ENCODE results near the gene NTF3. TPM values are rescaled to one million over a fixed set of nuclear protein-coding genes. Genes with fewer than 3 reads are reported as not detected.

NTF3 gene
- total RNA-seq, 4 donors from 2014 or later: 0.80 to 2.9 (median 1.3) TPM

DNA sequence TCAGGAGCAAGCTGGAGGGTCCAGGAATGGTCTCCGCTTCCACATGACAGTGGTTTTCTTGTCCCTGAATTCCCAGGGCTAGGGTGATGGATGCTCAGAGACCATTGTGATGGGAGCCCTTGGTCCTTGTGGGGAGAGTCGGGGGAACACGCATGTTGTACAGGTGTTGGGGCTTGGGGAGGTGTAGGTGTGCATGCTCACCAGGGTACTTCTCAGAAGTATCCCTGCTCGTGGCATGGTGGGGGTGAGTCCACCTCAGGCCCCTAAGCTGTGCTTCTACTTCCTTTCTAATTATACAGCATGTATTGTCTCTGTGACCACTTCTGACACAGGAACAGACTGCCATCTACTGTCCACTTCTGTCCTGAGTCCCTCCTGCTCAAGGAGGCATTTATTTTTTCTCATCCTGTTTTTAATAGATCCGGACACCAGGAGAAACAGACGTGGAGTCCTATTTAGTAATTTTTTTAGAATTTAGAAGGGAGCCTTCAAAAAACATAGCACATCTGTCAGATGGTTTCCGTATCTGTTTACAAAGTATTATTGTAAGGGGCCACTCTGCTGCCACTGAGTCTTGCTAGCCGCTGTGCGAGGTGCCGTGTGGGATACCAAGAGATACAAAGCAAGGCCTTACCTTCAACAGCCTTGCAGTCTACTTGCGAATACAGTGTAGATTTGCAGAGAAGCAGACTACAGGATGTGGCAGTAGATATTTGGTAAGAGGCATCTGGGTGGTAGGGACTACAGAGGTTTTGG, 10.5 kb downstream of the NTF3 start:
- WGBS: 67% methylated on average over 10 of the region's 11 CpGs
- Histone ChIP-seq H3K36me3 (no peaks in the 10 kb centered on the region), H3K27ac (no peak overlapping the region), H3K9me3 (no peaks in the 10 kb centered on the region), H3K27me3 (peaks cover 38% of the 10 kb centered on the region), H3K4me1 (no peaks in the 10 kb centered on the region), H3K4me3 (no peak overlapping the region)
- no peak for DNase-seq (ENCODE audit: low spot score in 2 of 2)
- TF ChIP-seq, protein P1, sequence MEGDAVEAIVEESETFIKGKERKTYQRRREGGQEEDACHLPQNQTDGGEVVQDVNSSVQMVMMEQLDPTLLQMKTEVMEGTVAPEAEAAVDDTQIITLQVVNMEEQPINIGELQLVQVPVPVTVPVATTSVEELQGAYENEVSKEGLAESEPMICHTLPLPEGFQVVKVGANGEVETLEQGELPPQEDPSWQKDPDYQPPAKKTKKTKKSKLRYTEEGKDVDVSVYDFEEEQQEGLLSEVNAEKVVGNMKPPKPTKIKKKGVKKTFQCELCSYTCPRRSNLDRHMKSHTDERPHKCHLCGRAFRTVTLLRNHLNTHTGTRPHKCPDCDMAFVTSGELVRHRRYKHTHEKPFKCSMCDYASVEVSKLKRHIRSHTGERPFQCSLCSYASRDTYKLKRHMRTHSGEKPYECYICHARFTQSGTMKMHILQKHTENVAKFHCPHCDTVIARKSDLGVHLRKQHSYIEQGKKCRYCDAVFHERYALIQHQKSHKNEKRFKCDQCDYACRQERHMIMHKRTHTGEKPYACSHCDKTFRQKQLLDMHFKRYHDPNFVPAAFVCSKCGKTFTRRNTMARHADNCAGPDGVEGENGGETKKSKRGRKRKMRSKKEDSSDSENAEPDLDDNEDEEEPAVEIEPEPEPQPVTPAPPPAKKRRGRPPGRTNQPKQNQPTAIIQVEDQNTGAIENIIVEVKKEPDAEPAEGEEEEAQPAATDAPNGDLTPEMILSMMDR (IDR thresholded peaks at IDR 0.05): peak; percentile 3 to 43
- TF ChIP-seq POLR2AphosphoS5 (IDR thresholded peaks at IDR 0.05) (no peak), EP300 (IDR thresholded peaks at IDR 0.05) (no peak), POLR2A (IDR thresholded peaks at IDR 0.05) (no peak)

DNA sequence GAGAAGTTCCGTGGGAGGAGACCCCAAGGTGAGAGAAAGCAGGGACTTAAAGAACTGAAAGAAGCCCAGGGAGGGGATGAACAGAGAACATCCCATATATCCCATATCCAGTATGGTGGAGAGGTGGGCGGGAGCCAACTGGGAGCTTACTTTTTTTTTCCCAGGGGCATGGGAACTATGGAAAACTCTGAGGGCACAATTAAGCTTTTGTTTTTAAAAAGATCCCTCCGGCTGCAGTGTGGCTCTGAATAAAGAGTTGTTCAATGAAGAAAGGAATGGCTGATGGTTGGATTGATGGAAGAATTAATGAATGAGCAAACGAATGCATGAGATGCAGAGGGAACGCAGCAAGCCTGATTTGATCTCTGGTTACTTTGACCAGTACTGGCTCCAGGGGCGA, 12.6 kb downstream of the NTF3 start:
- Histone ChIP-seq H3K36me3 (no peaks in the 10 kb centered on the region), H3K4me3 (no peak overlapping the region), H3K27me3 (peaks cover 33% of the 10 kb centered on the region), H3K9me3 (no peaks in the 10 kb centered on the region), H3K27ac (no peak overlapping the region), H3K4me1 (no peaks in the 10 kb centered on the region)
- 78% methylated on average over 6 of the region's 6 CpGs for WGBS
- no peak for DNase-seq (ENCODE audit: low spot score in 2 of 2)
- TF ChIP-seq POLR2AphosphoS5 (IDR thresholded peaks at IDR 0.05) (no peak), EP300 (IDR thresholded peaks at IDR 0.05) (no peak), POLR2A (IDR thresholded peaks at IDR 0.05) (no peak)
- TF ChIP-seq, protein P1 (IDR thresholded peaks at IDR 0.05): no peak

GRCh38 chr12:5447320-5447719, 15.4 kb downstream of the NTF3 start:
- peaks cover 26% of the 10 kb centered on the region for H3K27me3 ChIP-seq
- no peaks in the 10 kb centered on the region for H3K36me3 ChIP-seq
- 88% methylated on average over 5 of the region's 5 CpGs for WGBS
- H3K9me3 ChIP-seq: no peaks in the 10 kb centered on the region
- no peaks in the 10 kb centered on the region for H3K4me1 ChIP-seq
- H3K4me3 ChIP-seq: no peak overlapping the region
- TF ChIP-seq, protein P1 (IDR thresholded peaks at IDR 0.05): no peak
- TF ChIP-seq POLR2A (IDR thresholded peaks at IDR 0.05): no peak
- no peak overlapping the region for H3K27ac ChIP-seq
- no peak for DNase-seq (ENCODE audit: low spot score in 2 of 2)

- Histone ChIP-seq H3K27me3 (peaks cover 26% of the 10 kb centered on the region), H3K4me3 (no peak overlapping the region), H3K4me1 (no peaks in the 10 kb centered on the region), H3K36me3 (no peaks in the 10 kb centered on the region), H3K9me3 (no peaks in the 10 kb centered on the region), H3K27ac (no peak overlapping the region)
- no peak for DNase-seq (ENCODE audit: low spot score in 2 of 2)
- no peak for TF ChIP-seq POLR2A (IDR thresholded peaks at IDR 0.05)
- TF ChIP-seq, protein P1 (IDR thresholded peaks at IDR 0.05): no peak
- no peak for TF ChIP-seq POLR2AphosphoS5 (IDR thresholded peaks at IDR 0.05)
- TF ChIP-seq EP300 (IDR thresholded peaks at IDR 0.05): no peak
- 90% methylated on average over 1 of the region's 1 CpG for whole genome bisulfite sequencing
Observed at GRCh38 chr12:5451251-5451650, 19.3 kb downstream of the NTF3 start.

GRCh38 chr12:5452569-5452968, 20.7 kb downstream of the NTF3 start:
- 89% methylated on average over 9 of the region's 9 CpGs for WGBS
- Histone ChIP-seq H3K27me3 (peaks cover 20% of the 10 kb centered on the region), H3K9me3 (no peaks in the 10 kb centered on the region), H3K36me3 (no peaks in the 10 kb centered on the region), H3K4me3 (no peak overlapping the region), H3K27ac (no peak overlapping the region), H3K4me1 (no peaks in the 10 kb centered on the region)
- TF ChIP-seq, protein P1 (IDR thresholded peaks at IDR 0.05): no peak
- TF ChIP-seq POLR2A (IDR thresholded peaks at IDR 0.05) (no peak), EP300 (IDR thresholded peaks at IDR 0.05) (no peak), POLR2AphosphoS5 (IDR thresholded peaks at IDR 0.05) (no peak)
- no peak for DNase-seq (ENCODE audit: low spot score in 2 of 2)
